CD14-positive monocyte (primary cell): ENCODE data around the gene BNC2. TPM values are rescaled to one million over a fixed set of nuclear protein-coding genes. Genes with fewer than 3 reads are reported as not detected.

Experiments used
- DNase-seq, 3 donors: peaks; one replicate each; pipeline ENCODE4 v3.0.0-alpha.2; 2011 to 2022
- H2AFZ ChIP-seq: 2 replicates; pipeline ENCODE4 v1.6.0; 2012; ENCODE audit warnings: mild to moderate bottlenecking, low read depth, low read length, inconsistent platforms; ENCODE audit not compliant: insufficient read depth, poor library complexity, severe bottlenecking
- H3K27ac ChIP-seq, 2 donors: 1 replicate in 1 of 2; 2 replicates in 1 of 2; pipeline ENCODE4 v1.5.1; 2012 to 2013; ENCODE audit warnings: low read length in 2 of 2, control low read depth in 1 of 2, inconsistent platforms in 1 of 2, low read depth in 1 of 2, mild to moderate bottlenecking in 1 of 2
- H3K27me3 ChIP-seq, 2 donors: one replicate each; pipeline versions ENCODE4 v1.6.0 to v1.6.1; 2011 to 2013; ENCODE audit warnings: low read length in 2 of 2; ENCODE audit not compliant: control insufficient read depth in 2 of 2, insufficient read depth in 2 of 2
- H3K36me3 ChIP-seq, 2 donors: replicated peaks in 1 of 2; 1 replicate in 1 of 2; 2 replicates in 1 of 2; pipeline versions ENCODE4 v1.5.1 to v1.6.1; 2012 to 2013; ENCODE audit warnings: low read length in 2 of 2, control low read depth in 1 of 2, inconsistent platforms in 1 of 2, mild to moderate bottlenecking in 1 of 2; ENCODE audit not compliant: insufficient read depth in 2 of 2, control insufficient read depth in 1 of 2
- H3K4me1 ChIP-seq, 2 donors: 1 replicate in 1 of 2; 2 replicates in 1 of 2; pipeline versions ENCODE4 v1.5.1 to v1.6.1; 2012 to 2013; ENCODE audit warnings: low read length in 2 of 2, control low read depth in 1 of 2, inconsistent platforms in 1 of 2, mild to moderate bottlenecking in 1 of 2, moderate library complexity in 1 of 2; ENCODE audit not compliant: insufficient read depth in 2 of 2, control insufficient read depth in 1 of 2
- H3K4me2 ChIP-seq: replicated peaks from 2 replicates; pipeline ENCODE3; 2012; ENCODE audit warnings: low read length, moderate library complexity, mild to moderate bottlenecking; ENCODE audit not compliant: poor library complexity, severe bottlenecking; ENCODE audit errors: extremely low read depth
- H3K4me3 ChIP-seq, 3 experiments: fragments of 200-600 bp in 1 of 3; sonication (generic) in 1 of 3; replicated peaks in 1 of 3; 1 replicate in 2 of 3; 2 replicates in 1 of 3; pipeline ENCODE4 v1.5.1; 2011 to 2013; ENCODE audit warnings: low read length in 3 of 3, mild to moderate bottlenecking in 3 of 3, control low read depth in 2 of 3, low read depth in 2 of 3, inconsistent platforms in 1 of 3, moderate library complexity in 1 of 3
- H3K79me2 ChIP-seq: 2 replicates; pipeline ENCODE4 v1.6.0; 2012; ENCODE audit warnings: mild to moderate bottlenecking, control low read depth, inconsistent platforms, low read length, moderate library complexity; ENCODE audit not compliant: insufficient read depth
- H3K9ac ChIP-seq: 2 replicates; pipeline ENCODE4 v1.6.0; 2017; ENCODE audit warnings: low read length, mild to moderate bottlenecking; ENCODE audit not compliant: insufficient read depth, poor library complexity, severe bottlenecking
- H3K9me3 ChIP-seq, 2 donors: replicated peaks in 1 of 2; 1 replicate in 1 of 2; 2 replicates in 1 of 2; pipeline versions ENCODE4 v1.5.1 to v1.6.1; 2012 to 2013; ENCODE audit warnings: low read length in 2 of 2, control low read depth in 1 of 2; ENCODE audit not compliant: control insufficient read depth in 1 of 2, insufficient read depth in 1 of 2
- H4K20me1 ChIP-seq: 2 replicates; pipeline ENCODE4 v1.6.0; 2012; ENCODE audit warnings: mild to moderate bottlenecking, low read length, control low read depth, moderate library complexity; ENCODE audit not compliant: insufficient read depth
- H3K27ac Mint-ChIP-seq, 7 donors: one replicate each; pipeline ENCODE4 v1.8.0; 2020; ENCODE audit warnings: mild to moderate bottlenecking in 7 of 7, mixed read lengths in 7 of 7, moderate library complexity in 6 of 7, inconsistent platforms in 2 of 7
- H3K27me3 Mint-ChIP-seq, 3 donors: one replicate each; pipeline ENCODE4 v1.8.0; 2021 to 2022; ENCODE audit warnings: low read depth in 3 of 3, mild to moderate bottlenecking in 3 of 3, mixed read lengths in 3 of 3, moderate library complexity in 3 of 3, inconsistent platforms in 1 of 3
- H3K36me3 Mint-ChIP-seq, 2 donors: one replicate each; pipeline ENCODE4 v1.8.0; 2020; ENCODE audit warnings: mixed read lengths in 2 of 2, inconsistent platforms in 1 of 2, mild to moderate bottlenecking in 1 of 2
- H3K4me1 Mint-ChIP-seq: one replicate; pipeline ENCODE4 v1.8.0; 2020; ENCODE audit warnings: mild to moderate bottlenecking, mixed read lengths
- H3K4me3 Mint-ChIP-seq, 2 donors: one replicate each; pipeline ENCODE4 v1.8.0; 2020; ENCODE audit warnings: mild to moderate bottlenecking in 2 of 2, mixed read lengths in 2 of 2, moderate library complexity in 1 of 2
- H3K9me3 Mint-ChIP-seq, 7 donors: one replicate each; pipeline ENCODE4 v1.8.0; 2020 to 2022; ENCODE audit warnings: mixed read lengths in 7 of 7, mild to moderate bottlenecking in 6 of 7, moderate library complexity in 6 of 7, inconsistent platforms in 2 of 7
- WGBS: methylation state at CpG from one replicate; pipeline ENCODE4 v1.1.5; 2013; ENCODE audit warnings: missing lambda C conversion rate; ENCODE audit not compliant: insufficient coverage; 5-methylcytosine and 5-hydroxymethylcytosine counted together
- intact Hi-C, 2 donors: fragments of 100-400 bp; cut with micrococcal nuclease; formaldehyde crosslinking; loops; one replicate each; pipeline versions ENCODE4 v1.15.0 to v1.15.1; 2023
- polyA plus RNA-seq, 3 donors: library from polyadenylated mRNA; depleted of rRNA in 1 of 3; unstranded in 2 of 3; stranded (reverse) in 1 of 3; fragments of 300-500 nt in 2 of 3; fragments of >200 nt in 1 of 3; fragmentation: Illumina TruSeq in 2 of 3; gene quantifications; 1 replicate in 2 of 3; 2 replicates in 1 of 3; pipeline ENCODE4 v1.2.3, GENCODE V29; 2012 to 2021
- TF ChIP-seq, protein P1 (sequence below): fragments of 200-600 bp; IDR thresholded peaks from one replicate; pipeline ENCODE4 v1.8.0; 2022; ENCODE audit warnings: antibody characterized with exemption, mild to moderate bottlenecking

The BNC2 gene
- polyA plus RNA-seq, 3 donors: 0.01 TPM; not detected in 2

DNA sequence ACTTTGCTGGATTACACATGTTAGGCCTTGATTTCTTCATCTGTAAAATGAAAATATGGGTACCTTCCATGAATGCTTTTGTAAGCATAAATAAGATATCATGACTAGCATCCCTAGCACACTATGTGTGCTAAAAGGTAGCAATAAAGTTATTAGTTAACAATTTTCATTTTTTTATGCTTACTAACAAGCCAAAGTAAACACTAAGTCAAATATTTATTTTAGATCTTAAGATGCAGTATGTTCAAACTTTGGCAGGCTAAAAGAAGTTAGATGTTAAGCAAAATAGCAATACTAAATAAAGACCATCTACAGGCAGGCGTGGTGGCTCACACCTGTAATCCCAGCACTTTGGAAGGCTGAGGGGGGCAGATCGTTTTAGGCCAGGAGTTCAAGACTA lies 169.1 kb downstream of the BNC2 start:
- WGBS: 50% methylated on average over 2 of the region's 2 CpGs
- Histone ChIP-seq H3K4me3 (no peak overlapping the region), H3K79me2 (no peaks in the 10 kb centered on the region), H3K4me2 (no peak overlapping the region), H3K27me3 (no peaks in the 10 kb centered on the region), H3K27ac (no peak overlapping the region), H3K4me1 (no peaks in the 10 kb centered on the region), H3K9me3 (no peaks in the 10 kb centered on the region), H4K20me1 (no peaks in the 10 kb centered on the region), H3K36me3 (no peaks in the 10 kb centered on the region), H3K9ac (no peak overlapping the region), H2AFZ (no peak overlapping the region)
- peaks cover 0 to 4% (median 0%) of the 10 kb centered on the region in 7 donors for H3K9me3 Mint-ChIP-seq
- H3K4me3 Mint-ChIP-seq: no peak overlapping the region
- DNase-seq: no peak
- peaks cover 0 to 3% (median 0%) of the 10 kb centered on the region in 3 donors for H3K27me3 Mint-ChIP-seq
- H3K36me3 Mint-ChIP-seq: no peaks in the 10 kb centered on the region
- intact Hi-C loops: no loop called here
- TF ChIP-seq, protein P1, sequence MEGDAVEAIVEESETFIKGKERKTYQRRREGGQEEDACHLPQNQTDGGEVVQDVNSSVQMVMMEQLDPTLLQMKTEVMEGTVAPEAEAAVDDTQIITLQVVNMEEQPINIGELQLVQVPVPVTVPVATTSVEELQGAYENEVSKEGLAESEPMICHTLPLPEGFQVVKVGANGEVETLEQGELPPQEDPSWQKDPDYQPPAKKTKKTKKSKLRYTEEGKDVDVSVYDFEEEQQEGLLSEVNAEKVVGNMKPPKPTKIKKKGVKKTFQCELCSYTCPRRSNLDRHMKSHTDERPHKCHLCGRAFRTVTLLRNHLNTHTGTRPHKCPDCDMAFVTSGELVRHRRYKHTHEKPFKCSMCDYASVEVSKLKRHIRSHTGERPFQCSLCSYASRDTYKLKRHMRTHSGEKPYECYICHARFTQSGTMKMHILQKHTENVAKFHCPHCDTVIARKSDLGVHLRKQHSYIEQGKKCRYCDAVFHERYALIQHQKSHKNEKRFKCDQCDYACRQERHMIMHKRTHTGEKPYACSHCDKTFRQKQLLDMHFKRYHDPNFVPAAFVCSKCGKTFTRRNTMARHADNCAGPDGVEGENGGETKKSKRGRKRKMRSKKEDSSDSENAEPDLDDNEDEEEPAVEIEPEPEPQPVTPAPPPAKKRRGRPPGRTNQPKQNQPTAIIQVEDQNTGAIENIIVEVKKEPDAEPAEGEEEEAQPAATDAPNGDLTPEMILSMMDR: no peak
- H3K27ac Mint-ChIP-seq: no peak overlapping the region
- no peaks in the 10 kb centered on the region for H3K4me1 Mint-ChIP-seq

DNA sequence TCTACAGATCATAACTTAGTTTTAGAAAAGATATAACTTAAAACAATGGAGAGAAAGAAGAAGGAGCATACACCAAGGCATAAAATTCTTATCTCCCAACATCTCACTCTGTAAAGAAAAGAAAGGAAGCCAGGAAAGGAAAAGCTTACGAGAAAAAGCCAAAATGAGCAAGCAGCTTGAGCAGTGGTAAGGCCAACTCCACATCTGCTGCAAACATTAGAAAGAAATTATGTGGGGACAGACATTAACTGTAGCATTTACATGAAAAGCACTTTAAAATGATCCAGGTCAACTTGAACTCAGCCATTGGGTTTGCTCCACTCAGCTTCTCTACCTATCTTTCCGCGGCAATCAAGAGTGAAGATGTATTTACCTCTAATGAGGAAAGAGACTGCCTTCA lies 176.9 kb downstream of the BNC2 start:
- Histone ChIP-seq H3K27me3 (no peaks in the 10 kb centered on the region), H3K27ac (no peak overlapping the region), H3K9me3 (no peaks in the 10 kb centered on the region), H3K4me1 (no peaks in the 10 kb centered on the region), H3K79me2 (no peaks in the 10 kb centered on the region), H2AFZ (no peak overlapping the region), H3K36me3 (no peaks in the 10 kb centered on the region), H4K20me1 (no peaks in the 10 kb centered on the region), H3K4me2 (no peak overlapping the region), H3K4me3 (no peak overlapping the region), H3K9ac (no peak overlapping the region)
- Mint-ChIP-seq H3K36me3 (no peaks in the 10 kb centered on the region), H3K4me1 (no peaks in the 10 kb centered on the region), H3K9me3 (peaks cover 0 to 6% (median 0%) of the 10 kb centered on the region in 7 donors), H3K27me3 (peaks cover 2 to 4% (median 3%) of the 10 kb centered on the region in 3 donors), H3K4me3 (no peak overlapping the region), H3K27ac (no peak overlapping the region)
- intact Hi-C loops: no loop called here
- TF ChIP-seq, protein P1: no peak
- WGBS: no CpG with 5 or more reads among the region's 3 CpGs
- no peak for DNase-seq
